CD4-positive, alpha-beta T cell treated with Interleukin-6 at 100 ng/mL for 8 hours (primary cell): ENCODE results near the gene SYNPO2L.
"Not testable (repeated sequence)": the region's sequence is repeated elsewhere in the genome, so short reads cannot be mapped to it uniquely, and the experiment has no call there.

Source experiments
- DNase-seq: peaks from one replicate; pipeline ENCODE4 v3.0.0-alpha.2; 2020; ENCODE audit warnings: mixed read lengths, low spot score

Gene SYNPO2L

DNA sequence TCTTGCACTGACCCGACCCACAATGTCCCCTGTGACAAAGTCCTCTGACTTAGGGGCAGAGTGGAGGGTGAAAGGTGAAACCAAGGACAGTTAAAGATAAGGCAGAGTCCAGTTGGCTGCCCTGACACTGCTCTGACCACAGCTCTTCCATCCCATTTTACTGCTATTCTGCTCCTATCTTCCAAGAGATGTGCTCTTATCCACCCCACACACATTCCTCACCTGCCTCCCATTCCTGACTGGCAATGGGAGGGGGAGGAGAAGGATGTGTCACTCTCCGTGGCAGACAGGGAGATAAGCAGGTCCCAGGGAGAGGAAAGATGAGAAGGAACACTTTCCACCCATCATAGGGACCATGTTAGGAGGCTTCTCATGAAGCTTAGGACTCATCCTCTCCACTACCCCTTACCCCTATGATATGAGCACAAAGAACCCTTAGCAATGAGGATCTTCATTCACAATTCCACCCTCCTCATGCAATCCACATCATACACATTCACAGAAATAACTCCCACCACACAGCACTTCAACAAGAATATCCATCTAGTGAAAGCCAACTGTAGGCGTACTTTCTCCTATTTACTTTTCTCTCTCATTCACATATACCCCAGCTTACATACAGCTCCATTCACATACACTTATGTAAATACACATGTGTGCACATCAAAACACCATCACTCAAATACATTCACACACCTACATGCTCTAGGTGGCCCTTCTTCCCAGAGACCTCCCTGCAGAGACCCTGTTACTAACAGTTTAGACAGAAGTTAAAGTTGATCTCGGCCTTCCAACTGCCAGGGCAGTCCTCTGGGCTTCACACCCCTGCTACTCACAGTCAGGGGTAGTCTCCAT, 6.6 kb downstream of the SYNPO2L start:
- no peak for DNase-seq

- DNase-seq, result no peak
Measured at GRCh38 chr10:73647875-73648651, 7.8 kb downstream of the SYNPO2L start.

DNA sequence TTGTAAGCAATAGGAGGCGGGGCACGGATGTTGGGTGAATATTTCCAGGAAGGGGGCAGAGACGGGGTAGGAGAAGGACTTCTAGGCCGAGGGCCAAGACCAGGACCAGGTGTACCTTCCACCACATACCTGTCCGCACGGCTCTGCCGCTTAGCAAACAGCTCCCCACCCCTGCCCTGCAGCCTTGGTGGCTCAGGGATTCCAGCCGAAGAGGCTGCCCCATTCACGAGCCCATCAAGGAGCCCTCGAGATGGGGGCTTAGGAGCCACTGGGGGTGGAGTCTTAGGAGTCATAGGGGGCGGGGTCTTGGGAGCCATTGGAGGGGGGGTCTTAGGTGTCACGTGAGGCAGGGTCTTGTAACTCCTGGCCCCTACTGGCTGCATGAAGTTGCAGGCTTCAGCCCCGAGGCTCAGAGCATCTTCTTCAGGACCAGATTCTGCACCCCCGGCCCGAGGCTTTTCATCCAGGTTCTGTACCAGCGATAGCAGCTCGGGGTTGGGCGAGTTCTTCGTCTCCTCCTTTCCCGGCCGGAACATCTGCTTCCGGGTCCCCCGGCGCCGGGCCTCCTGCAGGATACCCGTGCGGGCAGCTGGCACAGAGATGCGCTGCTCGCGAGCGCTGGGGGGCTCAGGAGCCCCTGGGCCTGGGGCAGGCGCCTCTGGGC, 8.5 kb downstream of the SYNPO2L start:
- no peak for DNase-seq

GRCh38 chr10:73646598-73647041, 9.2 kb downstream of the SYNPO2L start:
- DNase-seq, result no peak

DNA sequence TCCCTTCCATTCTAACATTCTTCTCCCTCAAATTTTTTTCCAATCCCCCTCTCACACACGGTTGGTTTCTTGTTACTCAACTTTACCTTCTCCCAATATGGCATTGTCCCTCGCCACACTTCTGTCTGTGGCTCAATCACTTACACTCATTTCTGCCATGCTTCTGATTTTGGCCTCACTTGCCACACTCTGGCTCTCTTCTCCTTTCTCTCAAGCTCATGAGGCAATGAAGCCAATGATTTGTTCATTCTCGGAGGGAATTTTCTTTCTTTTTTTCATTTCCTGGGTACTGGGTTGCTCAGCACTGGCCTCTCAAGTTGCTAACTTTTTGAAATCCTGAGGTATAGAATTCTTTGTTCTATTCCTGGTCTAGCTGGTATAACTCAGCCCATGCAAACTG, 10.6 kb downstream of the SYNPO2L start:
- no peak for DNase-seq

- no peak for DNase-seq
Measured at GRCh38 chr10:73644767-73645166, 11.1 kb downstream of the SYNPO2L start.

- peak; percentile 59 for DNase-seq
Measured at GRCh38 chr10:73644015-73644743, 11.7 kb downstream of the SYNPO2L start.

- no peak for DNase-seq
Measured at GRCh38 chr10:73643362-73643761, 12.5 kb downstream of the SYNPO2L start.

- DNase-seq, result no peak
Measured at GRCh38 chr10:73641328-73642060, 14.3 kb downstream of the SYNPO2L start, which contains the start of gene MYOZ1. Gene MYOZ1 (minus strand): TSS chr10:73641474. CDS start chr10:73640017, 1,457 bp downstream.

GRCh38 chr10:73639286-73639685, 16.5 kb downstream of the SYNPO2L start:
- no peak for DNase-seq

DNA sequence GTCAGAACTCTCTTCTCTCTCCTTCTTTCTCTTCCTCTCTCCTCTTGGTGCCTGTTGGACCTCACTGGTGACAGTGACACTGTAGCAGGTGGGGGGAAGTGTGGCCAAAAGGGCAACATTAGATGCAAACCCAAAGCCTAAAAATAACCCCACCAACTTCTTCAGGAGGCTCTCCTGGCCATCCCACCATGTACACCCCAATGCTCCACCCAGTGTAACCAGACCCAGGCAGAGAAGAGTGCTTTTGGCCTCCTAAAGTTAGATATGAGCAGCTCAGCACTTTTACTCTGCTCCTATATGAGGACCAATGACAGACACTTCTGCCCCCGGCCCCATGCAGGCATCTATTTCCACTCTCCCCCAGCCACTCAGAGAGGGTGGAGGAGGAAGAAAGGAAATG, 20.0 kb downstream of the SYNPO2L start:
- no peak for DNase-seq

DNA sequence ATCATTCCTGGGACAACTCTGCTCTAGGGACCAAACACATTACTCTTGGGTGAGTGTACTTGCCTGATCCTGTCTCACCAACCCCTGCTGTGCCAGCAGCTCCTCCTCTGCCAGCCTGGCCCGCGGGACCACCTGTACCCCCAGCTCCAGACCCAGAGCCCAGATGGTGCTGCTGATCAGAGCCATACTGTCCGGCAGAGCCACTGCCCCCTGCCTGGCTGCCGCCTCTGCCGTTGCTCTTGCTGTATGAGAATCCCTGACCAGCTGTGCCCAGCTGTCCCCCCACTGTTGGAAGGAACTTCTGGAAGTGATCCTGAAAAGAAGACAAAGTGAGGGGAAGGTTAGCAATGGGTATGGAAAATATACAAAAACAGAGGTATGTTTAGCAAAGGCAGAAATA, 21.4 kb downstream of the SYNPO2L start:
- DNase-seq, result no peak

- DNase-seq, result no peak
Measured at GRCh38 chr10:73629165-73629564, 26.7 kb downstream of the SYNPO2L start.

- DNase-seq, result no peak
Measured at GRCh38 chr10:73628405-73628804, 27.4 kb downstream of the SYNPO2L start.

DNA sequence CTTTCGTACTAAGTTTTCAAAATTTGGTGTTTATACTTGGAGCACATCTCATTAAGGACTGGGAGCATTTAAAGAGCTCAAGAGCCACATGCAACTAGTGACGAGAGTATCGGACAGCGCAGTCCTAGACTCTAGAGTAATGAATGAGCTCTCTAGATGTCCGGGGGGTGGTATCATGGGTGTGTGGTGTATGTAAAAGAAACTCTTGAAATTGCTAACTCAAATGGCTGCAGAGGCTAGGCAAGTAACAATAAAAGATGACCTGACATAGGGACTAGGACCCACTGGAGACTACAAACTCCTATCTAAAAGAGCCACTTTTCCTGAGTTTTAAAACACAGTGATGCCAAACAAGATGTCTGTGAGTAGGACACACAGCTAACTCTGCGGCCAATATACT, 28.5 kb downstream of the SYNPO2L start:
- no peak for DNase-seq

- peak; percentile 94 for DNase-seq
Measured at GRCh38 chr10:73625884-73626752, 29.7 kb downstream of the SYNPO2L start.

GRCh38 chr10:73625004-73625883, 30.6 kb downstream of the SYNPO2L start:
- no peak for DNase-seq

DNA sequence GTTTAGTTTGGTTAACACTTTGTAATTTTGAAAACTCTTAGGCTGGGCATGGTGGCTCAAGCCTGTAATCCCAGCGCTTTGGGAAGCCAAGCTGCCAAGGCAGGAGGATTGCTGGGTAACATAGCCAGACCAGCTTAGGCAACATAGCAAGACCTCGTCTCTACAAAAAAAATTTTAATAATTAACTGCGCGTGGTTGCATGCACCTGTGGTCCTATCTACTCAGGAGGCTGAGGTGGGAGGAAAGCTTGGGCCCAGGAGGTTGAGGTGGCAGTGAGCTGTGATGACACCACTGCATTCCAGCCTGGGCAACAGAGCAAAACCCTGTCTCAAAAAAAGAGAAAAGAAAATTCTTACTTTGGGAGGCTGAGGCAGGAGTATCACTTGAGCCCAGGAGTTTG, 32.8 kb downstream of the SYNPO2L start:
- DNase-seq, result no peak

- not testable (repeated sequence) for DNase-seq
Measured at GRCh38 chr10:73620974-73621373, 34.9 kb downstream of the SYNPO2L start.
